GM19239 (cell line): ENCODE data around the gene COX19.

Source experiments
- DNase-seq: peaks from one replicate; pipeline ENCODE4 v3.0.0; 2011; ENCODE audit warnings: low spot score; ENCODE audit not compliant: insufficient read length
- FAIRE-seq: peaks from 2 replicates; lab custom pipeline; 2011; peaks lifted over from hg19 to GRCh38; lab: Jason Lieb, UNC

Gene COX19

GRCh38 chr7:918118-918425 is 57.3 kb downstream of the COX19 start:
- DNase-seq: no peak

GRCh38 chr7:917255-918117 is 57.9 kb downstream of the COX19 start:
- no peak for DNase-seq
- no peak for FAIRE-seq

More at GRCh38 chr7:918118-918425, 57.3 kb downstream of the COX19 start:
- FAIRE-seq: no peak

- DNase-seq: no peak
Observed at GRCh38 chr7:916291-916941, 58.9 kb downstream of the COX19 start.

More at GRCh38 chr7:916291-916941, 58.9 kb downstream of the COX19 start:
- no peak for FAIRE-seq
